ENCODE data around the gene ZNF48. TPM values are rescaled to one million over a fixed set of nuclear protein-coding genes. Genes with fewer than 3 reads are reported as not detected.

The ZNF48 gene
- total RNA-seq, 2 donors from 2014 or later = 5.4 to 6.4 TPM

DNA sequence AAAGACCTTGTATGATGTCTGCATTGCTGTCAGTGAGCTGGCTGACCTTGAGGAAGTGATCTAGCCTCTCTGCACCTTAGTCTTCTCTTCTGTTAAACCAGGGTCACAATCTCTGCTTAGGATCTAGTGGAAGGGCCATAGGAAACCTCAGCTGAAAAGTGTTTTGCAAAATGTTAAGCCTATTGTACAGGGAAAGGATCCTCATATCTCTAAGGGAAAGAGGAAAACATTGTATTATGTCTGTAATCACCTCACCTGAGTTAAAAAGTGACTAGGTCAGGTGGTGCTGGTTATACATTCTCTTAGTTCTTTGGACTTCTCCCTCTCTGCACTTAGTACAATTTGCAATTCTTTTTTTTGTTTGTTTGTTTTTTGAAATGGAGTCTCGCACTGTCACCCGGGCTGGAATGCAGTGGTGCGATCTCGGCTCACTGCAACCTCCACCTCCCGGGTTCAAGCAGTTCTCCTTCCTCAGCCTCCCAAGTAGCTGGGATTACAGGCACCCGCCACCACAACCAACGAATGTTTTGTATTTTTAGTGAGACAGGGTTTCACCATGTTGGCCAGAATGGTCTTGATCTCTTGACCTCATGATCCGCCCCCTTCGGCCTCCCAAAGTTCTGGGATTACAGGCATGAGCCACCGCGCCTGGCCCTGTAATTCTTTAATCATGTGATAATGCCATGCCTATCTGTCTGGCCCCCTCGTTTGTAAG is 52.4 kb downstream of the ZNF48 start:
- no peak for ATAC-seq
- no peak for DNase-seq
- intact Hi-C loops (cut with DNase I) = loop anchor here in 1 of 2 donors (5.0 kb wide), 1 partner anchor 80 kb away; the partner anchor contains the start of gene ZNF768

DNA sequence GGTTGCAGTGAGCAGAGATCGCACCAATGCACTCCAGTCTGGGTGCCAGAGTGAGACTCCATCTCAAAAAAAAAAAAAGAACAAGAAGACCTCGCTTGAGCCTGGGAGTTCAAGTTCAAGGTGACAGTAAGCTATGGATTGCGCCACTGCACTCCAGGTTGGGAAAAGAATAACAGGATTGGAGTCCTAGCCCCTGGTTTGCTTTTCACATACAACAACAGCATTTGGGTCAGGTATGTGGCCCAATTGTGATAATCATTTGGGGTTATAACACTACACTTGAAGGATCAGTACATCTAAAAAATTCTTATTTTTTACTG is 53.9 kb downstream of the ZNF48 start:
- DNase-seq (no peak), ATAC-seq (no peak)
- intact Hi-C loops (cut with DNase I) = loop anchor here in 1 of 2 donors (5.0 kb wide), 1 partner anchor 78 kb away; the partner anchor contains the start of gene ZNF768

Other genes with a start within 250 kb of the ZNF48 start
- gene CORO1A, start 211.8 kb upstream of the ZNF48 start, total RNA-seq = 10 to 100 TPM; 14.8 to 32.0 TPM
- gene BOLA2B, start 201.8 kb upstream of the ZNF48 start, total RNA-seq = 10 to 100 TPM; 71.4 to 84.6 TPM
- 10 to 100 TPM; 18.7 to 24.8 TPM for gene SLX1A, start 201.5 kb upstream of the ZNF48 start, total RNA-seq
- 10 to 100 TPM; 12.0 to 22.6 TPM for gene SULT1A3, start 196.2 kb upstream of the ZNF48 start, total RNA-seq
- gene NPIPB13, start 146.9 kb upstream of the ZNF48 start, total RNA-seq = 1 to 10 TPM; 3.2 to 3.4 TPM
- 10 to 100 TPM; 35.5 to 47.8 TPM for gene CD2BP2, start 40.1 kb upstream of the ZNF48 start, total RNA-seq
- 10 to 100 TPM; 23.4 to 30.5 TPM for gene TBC1D10B, start 24.9 kb upstream of the ZNF48 start, total RNA-seq
- gene MYL11, start 20.6 kb upstream of the ZNF48 start, total RNA-seq = not detected
- 1 to 10 TPM; 2.0 to 3.4 TPM for gene SEPTIN1, start 12.9 kb upstream of the ZNF48 start, total RNA-seq
- gene ZNF771, start 12.2 kb downstream of the ZNF48 start, total RNA-seq = 1 to 10 TPM; 5.9 to 6.2 TPM
- 10 to 100 TPM; 35.1 to 35.5 TPM for gene DCTPP1, start 34.6 kb downstream of the ZNF48 start, total RNA-seq
- gene SEPHS2, start 50.5 kb downstream of the ZNF48 start, total RNA-seq = 10 to 100 TPM; 32.8 to 44.7 TPM
- gene ITGAL, start 77.3 kb downstream of the ZNF48 start, total RNA-seq = 1 to 10 TPM; 3.3 to 3.9 TPM
- 10 to 100 TPM; 46.4 to 55.5 TPM for gene ZNF768, start 131.1 kb downstream of the ZNF48 start, total RNA-seq
- gene ZNF747, start 139.4 kb downstream of the ZNF48 start, total RNA-seq = 1 to 10 TPM; 8.0 to 8.2 TPM
- gene ZNF764, start 163.0 kb downstream of the ZNF48 start, total RNA-seq = 1 to 10 TPM; 5.7 to 8.7 TPM
- gene ZNF688, start 176.3 kb downstream of the ZNF48 start, total RNA-seq = 10 to 100 TPM in 1 of 2 donors, 1 to 10 TPM in 1; 7.9 to 12.5 TPM
- gene ZNF785, start 190.3 kb downstream of the ZNF48 start, total RNA-seq = 1 to 10 TPM; 8.2 to 9.8 TPM
- 1 to 10 TPM; 5.2 to 6.6 TPM for gene ZNF689, start 215.0 kb downstream of the ZNF48 start, total RNA-seq